Upper lobe of left lung (tissue), 4 donors: ENCODE measurements around the gene MYO16.

Experiments used
- CTCF ChIP-seq, 6 experiments: fragments of 450-650 bp in 4 of 6; fragments of 200-600 bp in 2 of 6; sonication (generic) in 2 of 6; IDR thresholded peaks; one replicate each; pipeline ENCODE4 v1.5.1; 2016 to 2019; ENCODE audit warnings: antibody characterized with exemption in 6 of 6
- POLR2AphosphoS5 ChIP-seq, 2 donors: sonication (generic); formaldehyde crosslinking; IDR thresholded peaks; one replicate each; pipeline ENCODE4 v1.5.1; 2017; ENCODE audit warnings: antibody characterized with exemption in 2 of 2

- TF ChIP-seq CTCF (IDR thresholded peaks at IDR 0.05) (no peak), POLR2AphosphoS5 (IDR thresholded peaks at IDR 0.05) (no peak)
Measured at GRCh38 chr13:108755083-108755482, 125.7 kb downstream of the MYO16 start.
